H1 (cell line): ENCODE measurements around the gene PCP4L1. TPM values are rescaled to one million over a fixed set of nuclear protein-coding genes. Genes with fewer than 3 reads are reported as not detected.

ENCODE experiments used
- SAP30 ChIP-seq: fragments of 300-600 bp; sonication (generic); IDR thresholded peaks from 2 replicates; pipeline ENCODE4 v1.7.1; 2012; ENCODE audit warnings: low read length, moderate library complexity, mild to moderate bottlenecking, inconsistent platforms; ENCODE audit not compliant: insufficient read depth, insufficient replicate concordance
- polyA plus RNA-seq, 7 experiments: library from polyadenylated mRNA; depleted of rRNA in 3 of 7; stranded (reverse) in 5 of 7; unstranded in 2 of 7; fragments of >200 nt in 5 of 7; fragments of 200-250 nt in 2 of 7; gene quantifications; 1 replicate in 5 of 7; 2 replicates in 1 of 7; 4 replicates in 1 of 7; pipeline versions ENCODE4 v1.2.1 to v1.2.3, GENCODE V29; 2011 to 2013; ENCODE audit warnings: missing spikeins in 2 of 7, mixed read lengths in 2 of 7
- total RNA-seq: library from RNA; stranded (reverse); fragmentation: NEBNext Ultra II Directional; extraction: Animal tissue kit (Norgen Biotek cat#: 25700); gene quantifications from 2 replicates; pipeline ENCODE4 v1.2.1, GENCODE V29; 2021

The PCP4L1 gene
- total and polyA plus RNA-seq, 2 of the 8 experiments (the other 6 are each of a cell fraction or from before 2014, with no cell fraction given) = 0.41 to 1.0 TPM

- no peak for TF ChIP-seq SAP30
Measured at GRCh38 chr1:161214369-161214768, 44.2 kb upstream of the PCP4L1 start (continued).
